ENCODE measurements around the gene AFMID. TPM values are rescaled to one million over a fixed set of nuclear protein-coding genes. Genes with fewer than 3 reads are reported as not detected.

The AFMID gene
- total and polyA plus RNA-seq, 9 of the 15 experiments (the other 6 are each of a cell fraction or from before 2014, with no cell fraction given) = 62.1 to 188 (median 74.4) TPM

- TF ChIP-seq SFPQ (IDR thresholded peaks at IDR 0.05; ENCODE audit: low read depth, low read length) (no peak), SIN3B (IDR thresholded peaks at IDR 0.05; ENCODE audit: low read depth) (no peak), HBP1 (CRISPR knock-in tag; IDR thresholded peaks at IDR 0.05) (no peak), ID3 (CRISPR knock-in tag; IDR thresholded peaks at IDR 0.05) (no peak), ID3 (tag; IDR thresholded peaks at IDR 0.05) (no peak), HDAC1 (IDR thresholded peaks at IDR 0.05) (no peak), KHSRP (IDR thresholded peaks at IDR 0.05) (no peak), RCOR1 (IDR thresholded peaks at IDR 0.05; ENCODE audit: borderline replicate concordance in 1 of 2, low read depth in 2 of 2, low read length in 2 of 2) (peak in 1 of 2 experiments; percentile 44; a peak in 1 of 4 replicates), NFIC (IDR thresholded peaks at IDR 0.05) (no peak), PHF20 (IDR thresholded peaks at IDR 0.05; ENCODE audit: partially characterized antibody) (peak; percentile 38), ERF (CRISPR knock-in tag; IDR thresholded peaks at IDR 0.05) (no peak), NR0B1 (IDR thresholded peaks at IDR 0.05; ENCODE audit: partially characterized antibody) (no peak), CEBPB (tag; IDR thresholded peaks at IDR 0.05) (no peak), CBX5 (IDR thresholded peaks at IDR 0.05; ENCODE audit: borderline replicate concordance, low read depth) (no peak), ZNF644 (tag; IDR thresholded peaks at IDR 0.05; ENCODE audit: low read depth) (no peak), MBD1 (CRISPR knock-in tag; IDR thresholded peaks at IDR 0.05) (no peak), RAD51 (IDR thresholded peaks at IDR 0.05; ENCODE audit: borderline replicate concordance, low read depth) (no peak), FOSL1 (tag; conservative IDR thresholded peaks at IDR 0.05) (no peak), MTF1 (CRISPR knock-in tag; IDR thresholded peaks at IDR 0.05; ENCODE audit: borderline replicate concordance) (no peak), ZNF253 (CRISPR knock-in tag; conservative IDR thresholded peaks at IDR 0.05) (no peak), SMC3 (conservative IDR thresholded peaks at IDR 0.05; ENCODE audit: insufficient read depth, low read depth, low read length) (peak; percentile 91), GATAD2A (IDR thresholded peaks at IDR 0.05) (no peak), NR1H2 (CRISPR knock-in tag; IDR thresholded peaks at IDR 0.05) (no peak), ZNF239 (CRISPR knock-in tag; IDR thresholded peaks at IDR 0.05) (no peak), POLR2A (conservative IDR thresholded peaks at IDR 0.05) (peak; percentile 53)
These were observed 10.6 kb upstream of the AFMID start (continued) for GRCh38 chr17:78176548-78177025.
